NB4 (cell line): ENCODE results near the gene PITPNC1.
A peak's percentile ranks its signal among the peaks of the same experiment; 100 is the strongest.

Experiments used
- DNase-seq: peaks from one replicate; pipeline ENCODE4 v3.0.0; 2010; ENCODE audit warnings: low read depth
- H3K4me3 ChIP-seq: one replicate; pipeline ENCODE4 v1.5.1; 2011; ENCODE audit warnings: mild to moderate bottlenecking, low read depth, low read length, moderate library complexity
- CTCF ChIP-seq: IDR thresholded peaks from one replicate; pipeline ENCODE4 v1.5.1; 2012; ENCODE audit warnings: low read depth, low read length
- MYC ChIP-seq: IDR thresholded peaks from 2 replicates; pipeline ENCODE4 v1.6.1; 2011; ENCODE audit warnings: low read depth, low read length
- POLR2A ChIP-seq: IDR thresholded peaks from 2 replicates; pipeline ENCODE4 v1.6.1; 2011; ENCODE audit warnings: mild to moderate bottlenecking; ENCODE audit not compliant: insufficient read length; ENCODE audit errors: extremely low read depth
- TF ChIP-seq, protein P1 (sequence below): IDR thresholded peaks from 2 replicates; pipeline ENCODE4 v1.6.1; 2011; ENCODE audit warnings: low read depth, low read length

PITPNC1 gene

GRCh38 chr17:67390646-67391361, 13.7 kb downstream of the PITPNC1 start:
- no peak overlapping the region for H3K4me3 ChIP-seq
- peak; percentile 84 for DNase-seq
- TF ChIP-seq, protein P1, sequence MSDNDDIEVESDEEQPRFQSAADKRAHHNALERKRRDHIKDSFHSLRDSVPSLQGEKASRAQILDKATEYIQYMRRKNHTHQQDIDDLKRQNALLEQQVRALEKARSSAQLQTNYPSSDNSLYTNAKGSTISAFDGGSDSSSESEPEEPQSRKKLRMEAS: no peak
- no peak for TF ChIP-seq MYC
- no peak for TF ChIP-seq POLR2A
- no peak for TF ChIP-seq CTCF

DNA sequence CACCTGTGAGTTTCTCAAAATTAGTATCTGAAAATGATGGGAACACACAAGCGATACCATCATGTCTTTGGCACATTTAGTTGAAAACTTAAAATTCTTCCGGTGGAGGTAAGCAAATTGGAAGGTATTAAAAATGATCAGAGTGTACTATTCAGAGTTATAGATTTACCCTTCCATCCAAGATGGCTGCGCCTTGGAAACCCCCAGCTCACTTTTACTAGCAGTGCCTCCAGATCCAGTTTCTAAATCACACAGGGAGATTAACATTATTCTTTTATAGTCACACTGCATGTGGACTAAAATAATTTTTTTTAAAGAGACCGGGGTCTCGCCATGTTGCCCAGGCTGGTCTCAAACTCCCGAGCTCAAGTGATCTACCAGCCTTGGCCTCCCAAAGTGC, 15.0 kb downstream of the PITPNC1 start:
- DNase-seq: no peak
- H3K4me3 ChIP-seq: no peak overlapping the region
- TF ChIP-seq POLR2A (no peak), CTCF (no peak), MYC (no peak)
- TF ChIP-seq, protein P1: no peak

DNA sequence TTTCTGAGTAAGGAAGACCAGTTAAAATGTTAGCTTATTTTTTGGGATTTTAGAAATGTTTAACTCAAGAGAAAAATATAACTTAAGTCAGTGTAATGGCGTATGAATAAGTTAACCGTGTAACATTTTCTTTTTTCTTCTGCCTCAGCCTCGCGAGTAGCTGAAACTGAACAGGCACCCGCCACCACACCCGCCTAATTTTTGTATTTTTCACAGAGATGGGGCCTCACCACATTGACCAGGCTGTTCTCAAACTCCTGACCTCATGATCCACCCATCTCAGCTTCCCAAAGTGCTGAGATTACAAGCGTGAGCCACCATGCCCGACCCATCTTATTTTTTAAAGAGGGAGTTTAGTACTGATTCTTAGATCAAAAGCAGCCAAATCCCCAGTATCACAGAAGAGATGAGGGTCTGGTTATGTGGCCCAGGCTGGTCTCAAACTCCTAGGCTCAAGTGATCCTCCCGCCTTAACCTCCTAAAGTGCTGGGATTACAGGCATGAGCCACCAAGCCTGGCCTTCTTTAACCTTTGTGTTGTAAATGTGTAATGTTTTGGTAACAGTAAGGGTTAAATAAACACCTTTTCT, 16.8 kb downstream of the PITPNC1 start:
- no peak overlapping the region for H3K4me3 ChIP-seq
- no peak for TF ChIP-seq CTCF
- TF ChIP-seq, protein P1: no peak
- TF ChIP-seq MYC: no peak
- TF ChIP-seq POLR2A: no peak
- DNase-seq: no peak

DNA sequence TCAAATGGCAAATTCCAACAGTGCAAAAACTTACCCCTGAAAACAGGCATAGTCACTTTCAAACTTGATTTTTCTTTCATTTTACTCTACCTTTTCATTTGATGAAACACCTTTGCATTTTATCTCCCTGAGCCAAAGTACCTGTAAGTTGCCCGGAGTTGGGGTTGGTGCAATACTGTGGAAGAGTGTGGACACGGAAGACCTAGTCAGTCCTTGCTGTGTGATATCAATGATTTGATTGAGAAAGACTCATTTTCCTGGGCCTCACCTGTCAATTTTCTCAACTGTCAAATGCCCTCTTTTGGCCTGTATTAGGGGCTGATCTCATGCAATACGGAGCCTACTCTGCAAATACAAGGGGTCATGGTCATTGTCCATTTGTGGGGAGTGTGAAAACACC, 22.6 kb downstream of the PITPNC1 start:
- no peak for DNase-seq
- no peak overlapping the region for H3K4me3 ChIP-seq
- TF ChIP-seq POLR2A: no peak
- TF ChIP-seq, protein P1: no peak
- no peak for TF ChIP-seq CTCF
- no peak for TF ChIP-seq MYC

- TF ChIP-seq POLR2A (no peak), CTCF (no peak), MYC (no peak)
- TF ChIP-seq, protein P1: no peak
- no peak overlapping the region for H3K4me3 ChIP-seq
- DNase-seq: no peak
Observed at GRCh38 chr17:67400193-67400592, 23.1 kb downstream of the PITPNC1 start.
